Central memory CD4-positive, alpha-beta T cell (primary cell): ENCODE measurements around the gene ZNF285.
"Not testable (repeated sequence)": the region's sequence is repeated elsewhere in the genome, so short reads cannot be mapped to it uniquely, and the experiment has no call there.

Source experiments
- DNase-seq: peaks from one replicate; pipeline ENCODE4 v3.0.0; 2022
- total RNA-seq, 3 experiments: gene quantifications; one replicate each; lab custom pipeline; 2026; lab: John Stamatoyannopoulos, UW

Gene ZNF285
- 0.19 to 1.8 (median 0.63) reads per million in 3 experiments for total RNA-seq

DNA sequence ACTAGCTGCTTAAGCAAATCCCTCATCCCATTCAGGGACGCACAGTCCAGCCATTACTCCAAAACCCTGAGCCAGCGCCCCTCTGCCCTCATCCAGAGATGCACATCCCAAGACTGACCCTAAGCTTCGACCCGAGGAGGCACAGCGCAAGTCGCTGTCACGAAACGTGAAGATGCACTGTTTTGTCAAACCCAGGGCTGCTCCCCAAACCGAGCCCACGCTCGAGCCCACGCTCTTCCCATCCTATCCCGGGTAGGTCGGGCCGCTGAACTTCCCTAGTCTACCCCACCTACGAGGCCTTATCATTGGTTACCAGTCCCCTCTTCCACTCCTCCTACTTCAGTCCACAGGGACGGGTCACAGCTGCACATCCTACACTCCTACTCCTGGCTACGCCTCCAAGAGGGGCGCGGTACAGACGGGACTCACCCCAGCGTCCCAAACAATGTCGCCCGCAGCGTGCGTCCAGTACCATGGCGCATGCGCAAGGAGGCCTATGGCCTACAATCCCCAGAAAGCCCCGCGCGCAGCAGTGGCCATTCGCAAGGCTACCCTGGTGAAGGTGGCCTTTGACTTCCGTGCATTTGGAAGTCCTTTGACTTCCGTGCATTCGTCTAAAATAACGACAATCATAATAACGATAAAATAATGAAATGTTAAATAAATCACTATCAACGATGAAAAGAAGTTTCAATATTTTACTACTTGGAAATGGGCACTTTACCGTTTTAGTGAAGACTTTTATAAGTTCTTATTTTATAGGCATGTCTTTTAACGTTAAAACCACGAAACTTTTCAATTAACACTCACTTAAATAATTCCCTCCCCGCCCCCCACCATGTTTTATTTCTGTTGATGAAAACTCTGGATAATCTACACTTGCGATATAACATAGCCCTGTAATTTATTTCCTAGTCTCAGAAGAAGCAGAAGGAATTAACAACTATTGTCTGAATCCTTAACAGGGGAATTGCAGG lies at the start of gene ZNF285:
ZNF285 (minus strand) TSS at position 470 of the 977 bp plus-strand sequence. CDS start 4,395 bp downstream, outside the sequence.
- DNase-seq = peak; percentile 68

DNA sequence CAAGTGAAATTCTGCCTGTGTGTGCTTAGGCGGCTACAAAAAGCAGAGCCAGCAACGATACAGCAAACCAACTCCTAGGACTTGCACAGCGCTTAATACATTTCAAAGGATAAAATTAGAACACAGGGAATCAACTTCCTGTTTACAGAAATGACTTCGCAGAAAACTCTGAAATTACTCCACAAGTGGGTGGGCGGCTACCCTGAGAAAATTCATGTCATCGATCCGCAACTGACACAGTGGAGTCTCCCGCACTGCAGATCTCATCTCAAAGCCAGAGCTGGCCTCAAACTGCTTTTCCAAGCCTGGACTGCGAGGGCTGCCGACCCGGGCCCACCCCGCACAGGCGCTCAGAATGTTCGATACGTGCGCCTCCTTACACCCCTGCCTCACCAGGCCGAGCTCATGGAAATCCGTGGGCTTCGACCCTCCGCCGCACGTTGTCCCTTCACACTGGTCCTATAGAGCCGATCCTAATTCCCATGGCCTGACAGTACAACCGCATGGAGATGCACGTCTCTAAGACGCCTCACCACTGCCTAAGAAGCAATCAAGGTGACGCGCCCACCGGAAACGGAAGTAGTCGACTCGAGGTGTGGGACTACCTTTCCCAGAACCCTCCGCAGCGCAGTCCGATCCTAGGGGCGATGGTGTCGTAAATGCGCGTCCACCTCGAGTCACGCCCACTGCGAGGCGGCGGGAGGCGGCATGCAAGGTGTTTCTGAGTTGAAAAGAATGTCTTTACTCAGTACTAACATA lies 46.7 kb upstream of the ZNF285 start, which contains the start of gene ZNF229:
ZNF229 (minus strand) TSS at position 557 of the 759 bp plus-strand sequence. CDS start 5,625 bp downstream, outside the sequence.
- peak; percentile 57 for DNase-seq

DNA sequence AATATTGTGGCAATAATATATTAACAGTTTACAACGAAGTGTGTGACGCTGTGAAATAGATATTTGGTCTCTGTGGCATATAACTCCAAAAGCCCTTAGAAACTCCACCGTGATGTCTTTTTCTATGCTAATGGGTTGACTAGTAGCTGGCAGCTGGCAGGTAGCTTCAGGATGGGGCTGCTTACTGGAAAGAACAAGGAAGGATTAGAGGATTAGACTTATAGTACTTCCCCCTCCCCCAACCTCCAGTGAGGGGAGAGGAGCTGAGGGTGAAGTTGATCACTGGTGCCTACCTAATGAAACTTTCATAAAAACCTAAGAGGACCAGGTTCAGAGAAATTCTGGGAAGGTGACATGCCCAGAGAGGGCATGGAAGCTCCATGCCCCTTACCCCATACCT lies 37.0 kb upstream of the ZNF285 start:
- DNase-seq = no peak

DNA sequence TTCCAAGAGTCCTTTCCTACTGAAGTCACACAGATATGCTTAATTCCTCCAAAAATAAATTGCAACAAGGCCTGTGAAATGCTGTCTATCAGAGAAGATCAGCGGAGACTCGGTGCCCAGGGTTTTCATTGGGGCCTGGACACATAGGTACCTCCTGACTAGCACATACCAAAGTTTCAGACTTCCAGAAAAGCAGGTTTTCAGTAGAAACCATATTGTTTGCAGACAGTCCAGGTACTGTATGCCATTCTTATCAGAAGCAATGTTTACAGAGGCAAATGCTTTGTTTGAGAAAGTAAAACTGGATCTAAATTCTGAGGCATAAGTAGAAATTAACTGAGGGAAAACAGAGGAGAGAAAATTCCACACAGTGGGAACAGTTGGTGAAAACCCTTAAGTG lies 34.0 kb upstream of the ZNF285 start:
- no peak for DNase-seq

DNA sequence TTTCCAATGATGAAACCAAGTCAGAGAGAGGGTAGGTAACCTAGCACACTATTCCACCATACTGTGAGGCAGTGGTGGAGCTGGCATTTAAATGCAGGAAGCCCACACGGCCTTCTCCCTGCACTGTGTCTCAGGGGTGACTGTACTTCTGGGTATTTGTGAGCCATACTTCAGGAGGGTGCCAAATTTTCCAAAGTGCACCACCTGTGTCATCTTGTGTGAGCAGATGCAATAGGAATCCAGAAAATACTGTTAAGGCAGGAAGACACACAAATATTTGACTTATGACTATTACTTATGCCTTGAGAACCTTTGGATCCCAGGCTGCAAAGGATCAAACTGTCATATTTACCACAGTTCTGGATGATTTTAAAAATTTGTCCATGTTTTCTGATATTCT lies 29.5 kb upstream of the ZNF285 start:
- DNase-seq = no peak

DNA sequence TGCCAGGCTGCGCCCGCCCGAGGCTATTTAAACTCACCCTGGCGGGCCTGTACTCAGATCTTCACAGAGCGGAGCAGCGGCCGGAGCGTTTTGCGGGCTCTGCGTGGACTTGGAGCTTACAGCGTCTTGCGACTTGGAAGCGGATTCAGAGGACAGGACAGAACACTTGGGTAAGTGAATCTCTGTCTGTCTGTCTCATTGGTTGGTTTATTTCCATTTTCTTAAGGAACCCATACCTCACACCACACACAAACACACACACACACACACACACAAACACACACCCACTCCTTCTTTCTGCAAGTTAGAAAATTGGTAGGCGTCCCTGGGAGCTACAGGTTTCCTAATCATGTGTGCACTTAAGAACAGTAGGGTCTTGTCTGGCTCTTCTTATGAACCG lies 14.1 kb upstream of the ZNF285 start:
- not testable (repeated sequence) for DNase-seq

DNA sequence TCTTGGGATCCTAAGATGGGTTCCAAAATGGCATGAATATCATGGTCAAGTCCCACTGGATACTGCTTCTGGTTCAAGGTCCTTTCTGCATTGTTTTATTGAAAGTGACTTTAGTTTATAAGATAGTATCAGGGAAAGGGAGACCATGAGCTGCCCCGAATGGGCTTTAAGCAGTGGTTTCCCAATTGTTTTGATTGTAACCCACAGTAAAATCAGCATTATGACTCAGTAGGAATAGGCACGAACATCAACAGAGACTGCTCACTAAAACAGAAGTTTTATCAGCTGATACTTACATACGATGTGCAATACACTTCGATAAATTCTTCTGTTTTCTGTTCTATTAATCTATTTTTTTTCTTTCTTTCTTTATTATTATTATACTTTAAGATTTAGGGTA lies 12.1 kb downstream of the ZNF285 start:
- DNase-seq = not testable (repeated sequence)

DNA sequence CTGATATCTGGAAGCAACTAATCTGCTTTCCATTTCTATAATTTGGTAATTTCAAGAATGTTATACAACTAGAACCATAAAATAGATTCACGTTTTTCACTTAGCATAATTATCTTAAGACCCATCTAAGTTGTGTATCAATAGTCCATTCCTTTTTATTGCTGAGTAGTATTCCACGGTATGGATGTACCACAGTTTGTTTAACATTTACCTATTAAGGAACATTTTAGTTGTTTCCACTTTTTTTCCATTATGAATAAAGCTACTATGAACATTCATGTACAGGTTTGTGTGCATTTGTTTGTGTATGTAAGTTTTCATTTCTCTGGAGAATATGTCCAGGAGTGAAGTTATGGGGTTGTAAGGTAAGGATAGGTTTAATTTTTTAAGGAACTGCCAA lies 26.6 kb downstream of the ZNF285 start:
- no peak for DNase-seq

DNA sequence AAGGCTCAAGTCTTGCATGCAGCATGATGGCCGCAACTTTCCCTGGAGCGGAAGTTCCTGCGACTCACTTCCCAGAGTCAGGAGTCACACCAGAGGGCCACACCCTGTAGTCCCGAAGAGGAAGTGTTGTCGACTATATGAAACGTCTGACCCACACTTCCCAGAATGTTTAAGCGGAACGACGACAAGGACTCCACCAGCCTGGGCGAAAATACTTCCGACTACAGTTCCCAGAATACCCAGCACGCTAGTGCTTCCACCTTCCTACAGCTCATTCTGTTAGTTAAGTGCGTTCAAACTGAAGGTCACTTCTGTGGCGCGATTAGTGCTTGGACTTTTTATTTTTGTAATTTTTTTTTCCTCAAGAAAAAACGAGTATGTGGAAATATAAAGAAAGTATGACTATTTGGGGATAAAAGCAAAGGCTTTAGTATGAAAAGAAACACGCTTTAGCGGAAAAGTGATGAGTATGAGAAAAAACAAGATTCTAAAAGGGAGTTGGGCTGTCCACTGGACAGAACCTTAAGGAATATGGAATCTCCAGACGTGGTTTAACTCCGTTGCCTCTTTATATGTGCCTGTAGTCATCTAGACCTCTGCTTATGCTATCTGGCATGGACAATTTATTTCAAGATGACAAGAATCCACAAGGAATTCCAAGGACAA lies 29.5 kb downstream of the ZNF285 start:
- DNase-seq = no peak

DNA sequence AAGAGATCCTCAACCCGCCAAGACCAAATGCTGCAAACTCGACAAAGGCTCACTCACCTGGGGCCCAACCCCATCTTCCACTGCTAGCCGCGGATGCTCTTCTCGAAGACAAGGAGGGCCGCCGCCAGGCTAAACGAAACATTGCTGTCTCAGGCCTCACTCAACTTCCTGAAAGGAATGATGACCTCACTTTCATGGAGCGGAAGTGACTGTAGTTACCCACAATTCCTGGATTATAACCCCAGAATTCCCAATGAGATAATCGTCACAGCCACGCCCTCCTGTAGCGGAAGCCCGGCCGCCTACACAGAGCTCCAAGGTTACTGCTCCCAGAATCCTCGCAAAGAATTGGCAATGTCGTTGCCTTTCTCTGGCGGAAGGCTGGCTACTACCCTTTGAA lies 34.4 kb downstream of the ZNF285 start:
- DNase-seq = no peak

DNA sequence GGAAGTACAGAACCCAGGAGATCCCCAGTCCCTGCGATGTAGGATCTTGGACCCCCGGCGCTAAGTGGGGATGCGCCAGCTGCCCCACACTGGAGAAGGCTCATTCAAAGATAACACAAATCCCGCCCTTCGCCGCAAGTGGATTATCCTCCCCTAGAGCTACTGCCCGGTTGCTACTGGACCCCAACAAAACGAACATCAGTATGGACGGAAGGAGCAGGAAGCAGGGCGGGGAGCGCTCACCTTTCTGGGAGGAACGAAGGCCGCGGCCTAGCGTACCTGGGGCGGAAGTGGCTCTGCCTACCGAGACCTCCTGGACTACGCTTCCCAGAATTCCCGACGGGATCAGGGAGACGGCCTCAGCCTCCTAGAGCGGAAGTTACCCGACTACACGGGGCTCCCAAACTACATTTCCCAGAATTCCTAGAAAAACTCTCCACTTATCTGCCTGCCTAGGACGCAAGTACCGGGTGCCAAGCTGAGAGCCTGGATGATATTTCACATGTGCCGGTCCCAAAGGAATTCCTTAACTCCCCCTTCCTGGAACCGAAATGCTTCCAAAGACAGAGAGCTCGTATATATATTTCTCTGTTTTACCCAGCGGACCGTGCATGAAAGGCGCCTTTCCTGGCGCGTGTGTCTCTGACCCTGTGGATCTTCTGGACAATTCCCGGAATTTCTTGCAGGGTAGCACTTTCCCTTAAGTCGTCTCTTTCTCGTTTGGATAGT lies 44.9 kb downstream of the ZNF285 start, which contains the start of gene ZNF112:
ZNF112 (minus strand) TSS at position 298 of the 729 bp plus-strand sequence. CDS start 16,141 bp downstream, outside the sequence.
- DNase-seq = no peak

DNA sequence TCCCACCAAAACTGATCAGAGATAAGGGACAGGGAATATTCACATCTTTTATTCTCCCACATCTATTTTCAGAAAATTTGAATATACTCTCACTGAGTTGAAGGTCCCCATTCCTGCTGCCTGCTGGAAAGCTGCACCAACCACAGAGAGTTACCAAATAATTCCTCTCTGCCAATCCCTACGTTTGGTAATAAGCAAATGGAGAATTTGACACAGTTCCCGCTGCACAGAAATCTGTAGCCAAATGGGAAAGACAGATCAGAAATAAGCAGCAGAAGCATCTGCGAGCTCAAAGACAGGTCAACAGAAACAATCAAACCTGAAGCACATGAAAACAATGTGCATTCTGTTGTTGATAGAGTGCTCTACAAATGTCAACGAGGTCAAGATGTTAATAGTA lies 54.9 kb downstream of the ZNF285 start:
- no peak for DNase-seq

DNA sequence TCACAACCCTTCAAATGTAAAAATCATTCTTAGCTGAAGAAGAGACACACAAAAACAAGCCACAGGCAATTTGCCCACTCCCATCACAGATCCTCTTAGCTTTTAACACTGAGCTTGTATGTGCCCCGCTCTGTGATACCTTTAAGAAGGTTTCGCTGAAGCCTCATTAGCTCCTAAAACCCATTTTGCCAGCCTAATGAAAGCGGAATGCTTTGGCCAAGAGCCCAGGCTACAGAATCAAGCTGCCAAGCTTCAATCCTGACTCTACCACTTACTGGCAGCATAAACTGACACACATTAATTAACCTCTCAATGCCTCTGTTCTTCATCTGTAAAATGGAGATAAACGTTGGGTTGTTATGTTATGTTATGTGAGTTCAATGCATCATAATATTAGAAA lies 55.4 kb downstream of the ZNF285 start:
- DNase-seq = no peak

DNA sequence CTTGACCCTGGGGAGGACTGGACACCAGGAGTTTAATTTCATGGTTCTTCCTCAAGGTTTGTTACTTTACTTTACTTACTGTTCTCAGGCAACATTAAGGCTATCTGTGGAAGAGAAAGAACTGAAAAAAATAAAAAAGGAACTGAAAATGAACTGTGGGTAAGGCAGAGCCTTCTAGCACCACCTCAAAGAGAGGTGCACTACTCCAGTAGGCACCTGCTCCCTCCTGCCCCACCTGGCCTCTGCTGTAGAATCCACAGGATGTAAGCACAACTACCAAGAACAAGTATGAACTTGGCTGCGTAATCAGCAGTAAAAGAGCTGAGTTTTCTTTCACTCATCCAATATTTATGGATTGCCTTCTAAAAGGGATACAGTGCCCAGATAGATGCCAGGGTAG lies 57.2 kb downstream of the ZNF285 start:
- no peak for DNase-seq

DNA sequence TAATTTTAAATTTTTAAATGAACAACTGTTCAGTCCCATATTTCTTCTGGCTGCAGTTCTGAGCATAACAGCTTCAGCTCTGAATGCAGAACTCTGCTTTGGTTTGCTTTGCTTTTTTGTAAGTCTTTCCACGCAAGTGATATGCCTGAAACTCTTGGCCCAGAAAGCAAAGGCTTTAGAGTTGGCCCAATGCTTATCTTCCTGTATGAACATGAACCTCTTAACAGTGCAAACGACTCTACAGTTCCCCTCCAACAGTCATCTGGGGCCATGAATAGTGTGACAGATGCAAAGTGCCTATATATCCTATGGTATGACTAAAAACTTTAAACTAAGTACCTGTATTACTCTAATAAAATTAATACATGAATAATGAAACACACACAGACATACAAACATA lies 59.6 kb downstream of the ZNF285 start:
- DNase-seq = no peak

DNA sequence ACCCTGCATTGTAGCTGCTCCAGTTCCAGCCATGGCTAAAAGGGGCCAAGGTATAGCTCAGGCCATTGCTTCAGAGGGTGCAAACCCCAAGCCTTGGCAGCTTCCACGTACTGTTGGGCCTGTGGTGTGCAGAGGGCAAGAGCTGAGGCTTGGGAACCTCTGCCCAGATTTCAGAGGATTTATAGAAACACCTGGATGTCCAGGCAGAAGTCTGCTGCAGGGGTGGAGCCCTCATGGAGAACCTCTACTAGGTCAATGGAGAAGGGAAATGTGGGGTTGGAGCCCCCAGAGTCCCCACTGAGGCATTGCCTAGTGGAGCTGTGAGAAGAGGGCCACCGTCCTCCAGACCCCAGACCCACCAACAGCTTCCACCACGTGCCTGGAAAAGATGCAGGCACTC lies 66.8 kb downstream of the ZNF285 start:
- DNase-seq = not testable (repeated sequence)
